ENCODE data around the gene BSG. TPM values are rescaled to one million over a fixed set of nuclear protein-coding genes. Genes with fewer than 3 reads are reported as not detected.

The BSG gene
- total RNA-seq, 6 donors from 2014 or later, result 222 to 429 (median 387) TPM

DNA sequence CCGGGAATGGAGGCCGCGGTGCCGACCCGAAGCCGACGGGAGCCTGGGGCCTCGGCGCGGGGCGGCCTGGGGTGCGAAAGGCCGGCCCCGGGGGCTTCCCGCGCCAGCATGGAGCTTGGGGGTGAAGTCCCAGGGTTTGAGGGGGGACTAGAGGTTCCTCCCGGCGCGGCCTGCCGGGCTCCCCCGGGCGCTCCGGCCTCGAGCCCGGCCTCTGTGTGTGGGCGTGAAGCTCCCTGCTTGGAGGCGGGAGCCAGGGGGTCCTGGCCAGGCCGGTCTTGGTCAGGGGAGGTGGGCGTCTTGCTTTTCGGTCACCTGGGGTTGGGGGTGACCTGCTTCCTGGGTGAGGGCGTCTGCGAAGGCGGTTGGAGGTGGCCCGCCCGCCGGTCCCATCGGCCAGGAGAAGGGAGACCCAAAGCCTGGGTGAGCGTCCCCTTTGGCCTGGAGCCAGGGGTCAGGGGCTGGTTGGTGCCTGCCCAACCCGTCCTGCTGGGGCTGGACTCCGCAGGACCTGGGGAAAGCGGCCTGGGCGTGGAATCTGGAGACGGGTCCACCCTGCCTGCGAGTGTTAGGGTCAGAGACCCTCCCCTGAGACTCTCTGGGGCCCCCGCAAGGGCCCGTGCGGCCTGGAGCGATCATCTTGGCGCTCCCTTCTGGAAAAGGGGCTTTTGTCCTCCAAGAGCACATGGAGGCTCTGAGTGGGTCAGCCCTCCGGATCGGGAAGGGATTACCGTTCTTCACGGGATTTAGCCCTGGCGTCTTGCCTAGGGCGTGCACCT is 535 bp downstream of the BSG start:
- Histone ChIP-seq H3K9me3 (no peaks in the 10 kb centered on the region), H3K27ac (peak overlapping the region; percentile 86 to 96 (median 90)), H3K4me3 (peak overlapping the region; percentile 66 to 99 (median 98)), H3K36me3 (peaks cover 0 to 7% (median 2%) of the 10 kb centered on the region in 4 donors), H3K27me3 (no peaks in the 10 kb centered on the region), H3K4me1 (peaks cover 36 to 60% (median 41%) of the 10 kb centered on the region in 4 donors)
- ATAC-seq (ENCODE audit: low FRiP score in 2 of 2) (peak; percentile 21 to 45), DNase-seq (peak in 1 of 2 donors; percentile 62)
- TF ChIP-seq, protein P1, sequence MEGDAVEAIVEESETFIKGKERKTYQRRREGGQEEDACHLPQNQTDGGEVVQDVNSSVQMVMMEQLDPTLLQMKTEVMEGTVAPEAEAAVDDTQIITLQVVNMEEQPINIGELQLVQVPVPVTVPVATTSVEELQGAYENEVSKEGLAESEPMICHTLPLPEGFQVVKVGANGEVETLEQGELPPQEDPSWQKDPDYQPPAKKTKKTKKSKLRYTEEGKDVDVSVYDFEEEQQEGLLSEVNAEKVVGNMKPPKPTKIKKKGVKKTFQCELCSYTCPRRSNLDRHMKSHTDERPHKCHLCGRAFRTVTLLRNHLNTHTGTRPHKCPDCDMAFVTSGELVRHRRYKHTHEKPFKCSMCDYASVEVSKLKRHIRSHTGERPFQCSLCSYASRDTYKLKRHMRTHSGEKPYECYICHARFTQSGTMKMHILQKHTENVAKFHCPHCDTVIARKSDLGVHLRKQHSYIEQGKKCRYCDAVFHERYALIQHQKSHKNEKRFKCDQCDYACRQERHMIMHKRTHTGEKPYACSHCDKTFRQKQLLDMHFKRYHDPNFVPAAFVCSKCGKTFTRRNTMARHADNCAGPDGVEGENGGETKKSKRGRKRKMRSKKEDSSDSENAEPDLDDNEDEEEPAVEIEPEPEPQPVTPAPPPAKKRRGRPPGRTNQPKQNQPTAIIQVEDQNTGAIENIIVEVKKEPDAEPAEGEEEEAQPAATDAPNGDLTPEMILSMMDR (IDR thresholded peaks at IDR 0.05), result no peak
- TF ChIP-seq POLR2A (IDR thresholded peaks at IDR 0.05), result no peak
- TF ChIP-seq POLR2AphosphoS5 (IDR thresholded peaks at IDR 0.05), result no peak
- TF ChIP-seq EP300 (IDR thresholded peaks at IDR 0.05), result no peak
- WGBS, 2 donors, result 0% methylated on average over 51 of the region's 55 CpGs; no CpG with 5 or more reads in 1 of the 2 donors

DNA sequence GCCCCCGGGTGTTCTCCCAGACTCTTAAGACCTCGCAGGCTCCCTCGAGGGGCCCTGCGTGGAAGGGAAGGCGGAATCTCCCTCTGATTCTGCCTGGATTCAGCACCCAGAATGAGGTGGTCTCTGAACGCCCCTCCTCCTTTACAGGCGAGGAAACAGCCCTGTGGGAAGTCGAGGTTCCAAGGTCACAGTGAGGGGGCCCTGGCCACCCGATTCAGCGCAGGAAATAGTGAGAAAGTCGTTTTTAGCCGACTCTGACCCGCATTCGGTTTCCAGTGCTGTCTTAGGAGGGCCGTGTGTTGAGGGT is 1.1 kb downstream of the BSG start:
- Histone ChIP-seq H3K27ac (peak overlapping the region in 2 of 4 donors; percentile 90 to 96), H3K9me3 (no peaks in the 10 kb centered on the region), H3K4me3 (peak overlapping the region; percentile 66 to 99 (median 98)), H3K36me3 (peaks cover 0 to 12% (median 5%) of the 10 kb centered on the region in 4 donors), H3K27me3 (no peaks in the 10 kb centered on the region), H3K4me1 (peaks cover 36 to 62% (median 41%) of the 10 kb centered on the region in 4 donors)
- ATAC-seq (ENCODE audit: low FRiP score in 2 of 2), result no peak
- WGBS, 2 donors, result 0 to 2% methylated on average over 1 to 15 of the region's 15 CpGs
- TF ChIP-seq POLR2AphosphoS5 (IDR thresholded peaks at IDR 0.05), result no peak
- TF ChIP-seq, protein P1 (IDR thresholded peaks at IDR 0.05), result peak in 2 of 6 experiments; percentile 12 to 18
- DNase-seq, result no peak

DNA sequence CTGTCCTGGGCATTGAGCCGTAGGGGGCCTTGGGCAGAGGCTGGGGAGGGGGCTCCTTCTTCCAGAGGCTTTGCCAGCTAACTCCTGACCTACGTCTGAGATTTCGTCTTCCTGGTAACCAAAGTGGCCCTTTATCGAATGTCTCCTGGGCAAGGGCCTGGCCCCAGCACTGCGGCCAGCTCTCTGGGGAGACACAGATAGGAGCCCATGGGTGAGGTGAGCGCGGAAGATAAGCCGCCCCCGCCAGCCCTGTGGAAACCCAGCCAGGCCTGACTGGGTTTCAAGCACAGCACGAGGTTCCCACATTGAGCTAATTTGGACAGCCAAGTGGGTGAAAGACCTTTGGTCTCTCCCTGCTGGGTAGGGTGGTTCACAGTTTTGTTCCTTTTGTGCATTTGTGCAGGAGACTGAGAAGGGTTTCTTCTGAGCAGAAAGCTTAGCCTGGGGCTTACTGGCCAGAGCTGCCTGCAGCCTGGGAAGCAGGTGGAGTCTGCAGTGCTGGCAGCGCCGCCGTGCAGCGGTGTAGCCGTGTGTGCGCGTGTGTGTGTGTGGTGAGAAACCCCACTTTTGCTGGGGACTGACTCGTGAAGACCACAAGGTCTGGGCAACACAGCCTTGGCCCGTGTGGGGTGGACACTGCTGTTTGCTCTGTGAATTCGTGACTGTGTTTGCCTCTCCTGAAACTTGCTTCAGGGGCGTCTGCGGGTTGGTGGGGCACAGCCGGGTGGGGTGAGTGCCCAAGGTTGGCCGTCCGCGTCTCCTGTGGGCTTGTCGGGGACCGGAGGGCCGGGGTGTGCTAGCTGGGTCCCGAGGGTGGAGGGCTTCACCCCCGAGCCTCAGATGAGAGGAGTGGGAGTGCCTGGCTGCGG is 2.5 kb downstream of the BSG start:
- peaks cover 0 to 19% (median 13%) of the 10 kb centered on the region in 4 donors for H3K36me3 ChIP-seq
- ATAC-seq (ENCODE audit: low FRiP score in 2 of 2) (no peak), DNase-seq (peak in 1 of 2 donors; percentile 74)
- no peaks in the 10 kb centered on the region for H3K9me3 ChIP-seq
- no peaks in the 10 kb centered on the region for H3K27me3 ChIP-seq
- H3K4me3 ChIP-seq, result peak overlapping the region in 3 of 4 donors; percentile 1 to 34 (median 29)
- H3K27ac ChIP-seq, result peak overlapping the region in 2 of 4 donors; percentile 2 to 66
- peaks cover 34 to 62% (median 41%) of the 10 kb centered on the region in 4 donors for H3K4me1 ChIP-seq
- TF ChIP-seq POLR2AphosphoS5 (IDR thresholded peaks at IDR 0.05), result no peak
- TF ChIP-seq EP300 (IDR thresholded peaks at IDR 0.05), result no peak
- no peak for TF ChIP-seq POLR2A (IDR thresholded peaks at IDR 0.05)
- TF ChIP-seq, protein P1 (IDR thresholded peaks at IDR 0.05), result no peak
- 34 to 61% methylated on average over 16 to 30 of the region's 32 CpGs for WGBS, 2 donors

DNA sequence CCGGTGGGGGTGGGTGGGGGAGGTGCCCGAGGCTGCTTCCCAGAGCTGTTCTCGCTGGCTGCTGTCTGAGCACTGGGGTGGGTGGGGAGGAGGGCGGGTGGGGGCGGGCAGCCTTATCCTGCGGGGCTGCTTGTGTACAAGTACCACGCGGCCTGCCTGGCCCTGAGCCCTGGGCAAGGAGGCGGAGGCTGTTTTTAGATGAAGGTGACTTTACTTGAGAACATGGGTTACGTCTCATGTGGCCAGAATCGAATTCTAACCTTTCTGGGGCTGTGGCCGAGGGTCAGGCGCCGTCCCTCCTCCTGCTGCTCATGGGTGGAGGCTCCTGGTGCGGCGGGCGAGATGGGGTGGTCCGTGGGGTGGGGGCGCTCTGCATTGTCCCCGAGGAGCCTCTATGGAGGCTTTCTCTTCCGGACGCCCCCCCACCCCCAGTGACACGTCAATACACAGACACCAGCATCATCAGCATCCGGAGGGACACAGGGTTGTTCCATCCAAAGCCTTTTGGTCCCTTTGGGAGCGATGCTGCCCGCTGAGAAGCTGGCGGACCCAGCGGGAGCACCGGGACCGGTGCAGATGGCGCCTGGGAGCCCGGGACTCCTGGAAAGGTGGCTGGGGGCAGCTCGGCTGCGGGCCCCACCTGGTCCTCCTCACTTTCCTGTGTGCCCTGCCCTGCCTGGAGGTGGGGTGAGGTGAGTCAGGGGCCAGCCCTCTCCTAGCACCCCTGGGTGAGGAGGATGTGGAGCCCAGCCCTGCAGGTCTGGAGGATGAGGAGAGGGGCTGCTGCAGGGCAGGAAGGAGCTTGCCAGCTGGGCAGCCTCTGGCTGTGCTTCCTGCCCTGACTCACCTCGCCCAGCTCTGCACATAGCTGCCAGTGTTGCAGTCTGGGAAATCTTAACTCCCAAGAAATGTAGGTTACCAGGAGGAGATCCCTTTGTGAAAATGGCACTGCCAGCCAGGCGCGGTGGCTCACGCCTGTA is 3.4 kb downstream of the BSG start:
- 55 to 75% methylated on average over 14 to 21 of the region's 38 CpGs for WGBS, 2 donors
- no peaks in the 10 kb centered on the region for H3K27me3 ChIP-seq
- H3K36me3 ChIP-seq, result peaks cover 3 to 28% (median 21%) of the 10 kb centered on the region in 4 donors
- H3K4me1 ChIP-seq, result peaks cover 32 to 60% (median 41%) of the 10 kb centered on the region in 4 donors
- no peak for ATAC-seq (ENCODE audit: low FRiP score in 2 of 2)
- TF ChIP-seq, protein P1 (IDR thresholded peaks at IDR 0.05), result no peak
- TF ChIP-seq POLR2A (IDR thresholded peaks at IDR 0.05), result no peak
- TF ChIP-seq POLR2AphosphoS5 (IDR thresholded peaks at IDR 0.05), result no peak
- TF ChIP-seq EP300 (IDR thresholded peaks at IDR 0.05), result no peak
- H3K9me3 ChIP-seq, result no peaks in the 10 kb centered on the region
- peak overlapping the region in 2 of 4 donors; percentile 2 to 66 for H3K27ac ChIP-seq
- DNase-seq, result peak in 1 of 2 donors; percentile 81
- peak overlapping the region in 3 of 4 donors; percentile 1 to 34 (median 29) for H3K4me3 ChIP-seq
